ENCODE results near the gene KNCN.

KNCN gene

DNA sequence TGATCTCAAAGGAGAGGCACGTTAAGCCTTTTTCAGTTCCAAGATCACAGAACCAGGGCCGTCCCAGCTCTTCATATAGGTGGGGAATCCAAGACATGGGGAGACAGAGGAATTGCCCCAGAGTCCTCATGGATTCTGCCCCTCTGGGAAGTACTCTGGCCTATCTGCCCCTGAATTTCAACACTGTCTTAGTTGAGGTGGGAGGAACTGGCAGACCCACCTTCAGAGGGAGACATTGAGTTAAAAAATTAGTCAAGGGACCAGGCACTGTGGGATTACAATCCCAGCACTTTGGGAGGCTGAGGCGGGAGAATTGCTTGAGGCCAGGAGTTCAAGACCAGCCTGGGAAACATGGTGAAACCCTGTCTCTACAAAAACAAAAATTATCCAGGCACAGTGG is 2.1 kb upstream of the KNCN start:
- TF ChIP-seq, protein P1, sequence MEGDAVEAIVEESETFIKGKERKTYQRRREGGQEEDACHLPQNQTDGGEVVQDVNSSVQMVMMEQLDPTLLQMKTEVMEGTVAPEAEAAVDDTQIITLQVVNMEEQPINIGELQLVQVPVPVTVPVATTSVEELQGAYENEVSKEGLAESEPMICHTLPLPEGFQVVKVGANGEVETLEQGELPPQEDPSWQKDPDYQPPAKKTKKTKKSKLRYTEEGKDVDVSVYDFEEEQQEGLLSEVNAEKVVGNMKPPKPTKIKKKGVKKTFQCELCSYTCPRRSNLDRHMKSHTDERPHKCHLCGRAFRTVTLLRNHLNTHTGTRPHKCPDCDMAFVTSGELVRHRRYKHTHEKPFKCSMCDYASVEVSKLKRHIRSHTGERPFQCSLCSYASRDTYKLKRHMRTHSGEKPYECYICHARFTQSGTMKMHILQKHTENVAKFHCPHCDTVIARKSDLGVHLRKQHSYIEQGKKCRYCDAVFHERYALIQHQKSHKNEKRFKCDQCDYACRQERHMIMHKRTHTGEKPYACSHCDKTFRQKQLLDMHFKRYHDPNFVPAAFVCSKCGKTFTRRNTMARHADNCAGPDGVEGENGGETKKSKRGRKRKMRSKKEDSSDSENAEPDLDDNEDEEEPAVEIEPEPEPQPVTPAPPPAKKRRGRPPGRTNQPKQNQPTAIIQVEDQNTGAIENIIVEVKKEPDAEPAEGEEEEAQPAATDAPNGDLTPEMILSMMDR (conservative IDR thresholded peaks at IDR 0.05; ENCODE audit: low read depth, low read length): no peak
- H3K4me3 ChIP-seq (ENCODE audit: low read depth, low read length): no peak overlapping the region
- no peak for DNase-seq (ENCODE audit: low read depth)

DNA sequence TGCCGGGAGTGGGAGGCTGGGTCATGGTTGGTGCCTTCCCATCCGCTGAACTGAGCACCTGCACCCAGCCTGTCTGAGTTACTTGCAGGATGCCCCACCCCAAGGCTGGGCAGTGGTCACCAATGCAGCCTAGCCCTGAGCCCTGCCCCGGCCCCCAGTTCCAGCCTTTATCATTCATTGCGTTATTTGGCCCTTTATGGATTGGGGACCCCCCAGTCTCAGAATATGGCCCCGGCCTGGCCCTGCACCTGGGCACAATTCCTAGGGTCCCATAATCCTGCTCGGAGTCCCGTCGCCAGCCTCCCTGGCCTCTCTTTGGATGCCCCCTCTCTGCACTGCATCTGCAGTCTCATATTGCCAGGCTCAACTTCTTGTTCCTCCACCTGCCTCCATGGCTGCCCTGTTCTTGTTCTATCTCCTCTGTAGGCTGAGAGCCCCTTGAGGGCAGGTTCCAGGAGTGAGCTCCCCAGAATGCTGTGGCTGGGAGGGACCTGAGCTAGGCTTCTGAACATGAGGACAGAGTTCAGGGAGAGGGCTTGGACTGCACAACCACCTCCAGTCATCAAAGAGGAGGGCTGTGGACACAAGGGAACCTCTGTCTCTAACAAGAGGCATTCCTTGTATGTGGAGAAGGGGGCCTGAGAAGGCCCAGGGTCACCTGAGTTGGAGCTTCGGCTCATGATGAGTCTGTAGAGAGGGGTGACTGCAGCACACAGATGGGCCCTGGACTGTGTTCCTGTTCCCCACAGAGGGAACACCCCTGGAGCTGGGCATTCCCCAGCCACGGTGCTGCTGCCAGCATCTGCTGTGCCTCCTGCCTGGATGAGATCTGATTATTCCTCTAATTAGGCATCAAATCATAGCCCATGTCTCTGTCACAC is 1.1 kb upstream of the KNCN start:
- no peak for DNase-seq (ENCODE audit: low read depth)
- H3K4me3 ChIP-seq (ENCODE audit: low read depth, low read length): no peak overlapping the region
- TF ChIP-seq, protein P1 (conservative IDR thresholded peaks at IDR 0.05; ENCODE audit: low read depth, low read length): no peak

DNA sequence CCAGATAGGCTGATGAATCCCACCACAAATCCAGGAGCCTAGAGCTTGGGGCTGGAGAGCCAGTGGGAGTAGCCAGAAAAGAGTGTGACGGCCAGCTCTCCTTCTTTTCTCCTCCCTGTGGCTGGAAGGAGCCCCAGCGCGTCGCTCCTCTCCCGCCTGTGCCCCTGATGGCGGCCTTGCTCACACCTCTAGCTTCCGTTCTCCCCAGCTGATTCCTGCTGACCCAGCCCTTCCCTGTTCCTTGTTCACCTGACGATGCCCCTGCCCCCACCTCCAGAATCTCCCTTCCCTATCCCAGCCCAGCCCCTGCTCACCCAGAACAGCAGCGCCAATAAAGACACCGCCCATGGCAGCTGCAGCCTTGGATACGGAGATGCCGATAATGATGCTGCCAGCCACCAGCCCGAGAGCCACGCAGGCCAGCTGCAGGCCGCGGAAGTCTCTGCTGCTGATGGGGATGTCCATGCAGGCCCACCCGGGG is 656 bp downstream of the KNCN start:
- DNase-seq (ENCODE audit: low read depth): no peak
- TF ChIP-seq, protein P1 (conservative IDR thresholded peaks at IDR 0.05; ENCODE audit: low read depth, low read length): no peak
- no peak overlapping the region for H3K4me3 ChIP-seq (ENCODE audit: low read depth, low read length)

DNA sequence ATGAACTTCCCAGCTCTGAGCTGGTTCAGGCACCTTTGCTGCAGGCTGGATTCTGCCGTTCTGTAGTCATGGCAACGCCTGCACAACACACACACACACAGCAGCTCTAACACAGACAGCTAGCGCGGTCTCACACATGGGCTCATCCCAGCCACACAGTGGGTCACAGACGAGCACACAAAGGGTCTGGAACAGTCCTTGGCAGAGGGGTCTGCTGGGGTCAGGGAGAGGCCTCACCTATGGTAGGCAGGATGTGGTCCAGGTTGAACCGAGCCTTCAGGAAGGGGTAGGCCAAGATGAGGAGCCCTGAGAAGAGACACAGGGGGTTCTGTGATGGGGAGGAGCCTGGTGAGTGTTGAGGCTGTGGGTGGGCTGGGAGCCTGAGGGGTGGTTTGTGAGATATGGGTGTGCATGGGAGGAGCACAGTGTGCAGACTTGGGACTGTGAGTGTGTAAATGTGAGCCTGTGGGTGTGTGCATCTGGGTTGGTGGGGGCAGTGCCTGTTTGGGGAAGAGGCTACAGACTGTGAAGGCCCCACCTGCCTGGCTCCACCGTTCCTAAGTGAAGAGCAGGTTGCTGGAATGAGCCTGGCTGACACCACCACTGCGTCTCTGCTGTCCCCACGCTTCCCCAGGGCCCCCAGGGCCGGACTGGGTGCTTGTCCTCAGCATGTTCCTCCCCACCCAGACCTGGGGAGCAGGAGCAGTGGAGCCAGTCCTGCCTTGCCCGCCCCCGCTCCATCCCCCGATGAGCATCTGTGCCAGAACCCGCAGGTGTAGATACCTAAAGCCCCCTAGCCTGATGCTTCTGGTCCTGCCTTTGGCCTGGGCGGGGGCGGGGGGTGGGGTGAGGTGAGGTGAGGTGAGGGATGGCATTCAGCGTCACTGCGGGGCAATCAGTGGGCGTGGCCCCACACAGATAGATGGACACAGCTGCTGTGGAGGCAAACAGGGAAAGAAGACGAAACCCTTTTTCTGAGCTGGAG is 1.5 kb downstream of the KNCN start:
- TF ChIP-seq, protein P1 (conservative IDR thresholded peaks at IDR 0.05; ENCODE audit: low read depth, low read length): no peak
- DNase-seq (ENCODE audit: low read depth): peak; percentile 79
- H3K4me3 ChIP-seq (ENCODE audit: low read depth, low read length): no peak overlapping the region

DNA sequence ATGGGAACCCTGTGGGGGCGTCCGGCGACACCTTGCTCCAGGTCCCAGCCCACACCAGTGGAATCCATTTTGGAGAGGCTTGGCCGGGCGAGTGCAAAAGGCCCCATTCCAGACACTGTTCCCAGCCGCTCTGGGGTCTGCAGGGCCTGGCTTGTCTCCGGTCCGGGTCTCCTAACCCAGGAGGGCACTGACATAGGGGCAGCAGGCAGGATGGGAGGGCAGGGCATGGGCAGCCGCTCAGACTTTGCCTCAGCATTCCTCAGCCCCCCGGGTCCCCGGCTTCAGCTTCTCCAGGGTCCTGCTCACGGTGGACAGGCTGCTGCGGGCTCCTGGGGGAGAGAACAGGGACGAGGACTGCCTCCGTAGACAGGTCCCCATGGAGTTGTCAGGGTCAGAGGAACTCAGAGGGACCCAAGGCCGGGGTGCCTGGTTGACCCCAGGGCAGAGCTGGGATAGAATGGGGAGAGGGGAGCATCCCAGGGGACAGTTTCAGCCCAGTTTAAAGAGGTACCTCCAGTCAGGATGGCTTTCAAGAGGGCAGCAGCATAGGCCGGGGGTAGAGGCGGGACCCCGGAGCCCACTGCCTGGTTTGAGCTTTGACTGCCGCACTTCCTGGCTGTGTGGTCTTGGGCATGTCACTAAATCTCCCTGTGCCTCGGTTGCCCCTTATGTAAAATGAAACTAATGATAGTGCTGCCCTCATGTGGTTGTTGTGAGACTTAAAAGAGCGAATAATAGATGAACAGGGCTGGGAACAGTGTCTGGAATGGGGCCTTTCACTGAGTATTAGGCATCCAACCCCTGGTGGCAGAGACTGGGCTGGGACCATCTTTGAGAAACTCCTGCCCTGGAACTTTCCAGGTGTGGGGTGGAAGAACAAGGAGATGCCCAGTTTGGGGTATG is 3.7 kb downstream of the KNCN start:
- DNase-seq (ENCODE audit: low read depth): peak; percentile 74
- no peak overlapping the region for H3K4me3 ChIP-seq (ENCODE audit: low read depth, low read length)

More for the DNA sequence above, 3.7 kb downstream of the KNCN start:
- TF ChIP-seq, protein P1 (conservative IDR thresholded peaks at IDR 0.05; ENCODE audit: low read depth, low read length): peak; percentile 64
